Measurements from ENCODE around the gene PDZRN3.

GRCh38 chr3:73664389-73664788 is 39.6 kb upstream of the PDZRN3 start:
- no peak for TF ChIP-seq CTCF (conservative IDR thresholded peaks at IDR 0.05; ENCODE audit: low read depth, low read length)
- no peak for TF ChIP-seq EZH2 (IDR thresholded peaks at IDR 0.05; ENCODE audit: borderline replicate concordance, low read depth, low read length, poor library complexity, severe bottlenecking)

Data from A673 (cell line).